Measurements from ENCODE around the gene OSER1.
"Not testable (repeated sequence)": the region's sequence is repeated elsewhere in the genome, so short reads cannot be mapped to it uniquely, and the experiment has no call there.

OSER1 gene

DNA sequence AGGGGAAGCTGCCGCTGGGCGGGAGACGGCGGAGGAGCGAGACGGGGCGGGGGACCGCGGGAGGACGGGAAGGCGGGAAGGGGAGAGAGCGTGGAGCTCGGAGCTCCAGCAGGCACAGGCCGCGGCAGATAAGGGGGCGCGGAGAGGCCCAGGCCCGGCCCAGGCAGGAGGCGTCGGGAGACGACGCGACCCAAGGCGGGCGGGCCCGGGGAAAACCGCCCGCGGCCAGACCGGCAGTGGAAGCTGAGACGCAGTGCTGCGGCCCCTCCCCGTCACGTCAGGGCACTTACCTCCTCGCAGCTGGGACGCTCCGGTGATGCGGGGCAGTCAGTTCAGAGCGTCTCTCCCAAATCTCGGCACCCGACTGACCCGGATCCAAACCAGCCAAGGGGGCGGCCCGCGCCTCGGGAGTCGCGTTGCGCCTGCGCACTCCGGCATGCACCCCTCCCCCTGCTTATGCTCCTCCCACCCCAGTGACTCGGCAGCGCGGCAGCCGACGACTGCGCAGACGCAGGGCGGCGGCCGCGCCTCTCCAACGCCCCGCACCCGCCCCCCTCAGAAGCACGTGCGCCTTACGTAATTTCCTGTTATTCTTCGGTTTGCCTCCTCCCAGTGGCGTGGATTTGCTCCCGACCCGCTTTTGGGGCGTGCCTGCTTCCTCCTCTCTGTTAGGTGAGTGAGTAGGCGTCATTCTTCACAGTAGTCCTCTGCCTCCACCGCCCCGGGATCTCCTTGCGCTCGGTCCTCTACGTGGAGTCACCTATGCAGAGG, at the start of gene OSER1:
Gene OSER1 (minus strand): TSS at position 366 of the 771 bp plus-strand sequence. CDS start 3,814 bp downstream, outside the sequence.
- peak; percentile 80 to 98 (median 95) for DNase-seq

- DNase-seq, result no peak
Measured at GRCh38 chr20:44258226-44258890, 47.8 kb upstream of the OSER1 start.

DNA sequence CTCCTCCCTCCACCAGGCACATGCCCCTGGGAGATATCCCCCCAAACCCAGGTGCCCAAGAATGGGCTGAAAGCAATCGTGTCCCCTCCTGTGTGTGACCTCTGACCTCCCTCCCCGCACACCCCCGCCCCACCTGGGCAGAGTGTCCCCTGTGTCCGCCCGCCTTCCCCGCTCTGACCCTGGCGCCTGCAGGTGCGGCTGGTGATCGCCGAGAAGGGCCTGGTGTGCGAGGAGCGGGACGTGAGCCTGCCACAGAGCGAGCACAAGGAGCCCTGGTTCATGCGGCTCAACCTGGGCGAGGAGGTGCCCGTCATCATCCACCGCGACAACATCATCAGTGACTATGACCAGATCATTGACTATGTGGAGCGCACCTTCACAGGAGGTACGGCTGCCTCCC, 46.4 kb upstream of the OSER1 start:
- no peak for DNase-seq

DNA sequence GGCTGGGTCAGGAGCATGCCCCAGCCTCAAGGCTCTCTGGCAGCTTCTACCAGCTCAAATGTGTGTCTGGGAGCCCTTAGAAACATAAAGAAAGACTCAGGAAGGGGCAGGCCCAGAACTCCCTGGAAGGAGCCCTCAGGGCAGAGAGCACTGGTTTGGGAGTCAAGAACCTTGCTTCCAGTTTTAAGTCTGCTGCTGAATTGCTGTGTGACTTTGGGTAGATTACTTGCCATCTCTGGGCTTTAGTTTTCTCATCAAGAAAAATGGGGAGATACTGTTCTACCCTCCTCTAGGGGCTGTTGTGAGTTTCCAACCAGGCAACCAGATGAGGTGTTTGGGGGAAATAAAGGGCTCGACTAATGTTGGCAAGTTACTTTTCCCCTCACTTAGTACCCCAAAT, 45.4 kb upstream of the OSER1 start:
- no peak for DNase-seq

GRCh38 chr20:44254073-44254472, 43.5 kb upstream of the OSER1 start:
- no peak for DNase-seq

- DNase-seq, result no peak
Measured at GRCh38 chr20:44253528-44253927, 43.0 kb upstream of the OSER1 start.

GRCh38 chr20:44251284-44251683, 40.7 kb upstream of the OSER1 start:
- DNase-seq, result no peak

GRCh38 chr20:44248410-44248759, 37.8 kb upstream of the OSER1 start:
- DNase-seq, result no peak

DNA sequence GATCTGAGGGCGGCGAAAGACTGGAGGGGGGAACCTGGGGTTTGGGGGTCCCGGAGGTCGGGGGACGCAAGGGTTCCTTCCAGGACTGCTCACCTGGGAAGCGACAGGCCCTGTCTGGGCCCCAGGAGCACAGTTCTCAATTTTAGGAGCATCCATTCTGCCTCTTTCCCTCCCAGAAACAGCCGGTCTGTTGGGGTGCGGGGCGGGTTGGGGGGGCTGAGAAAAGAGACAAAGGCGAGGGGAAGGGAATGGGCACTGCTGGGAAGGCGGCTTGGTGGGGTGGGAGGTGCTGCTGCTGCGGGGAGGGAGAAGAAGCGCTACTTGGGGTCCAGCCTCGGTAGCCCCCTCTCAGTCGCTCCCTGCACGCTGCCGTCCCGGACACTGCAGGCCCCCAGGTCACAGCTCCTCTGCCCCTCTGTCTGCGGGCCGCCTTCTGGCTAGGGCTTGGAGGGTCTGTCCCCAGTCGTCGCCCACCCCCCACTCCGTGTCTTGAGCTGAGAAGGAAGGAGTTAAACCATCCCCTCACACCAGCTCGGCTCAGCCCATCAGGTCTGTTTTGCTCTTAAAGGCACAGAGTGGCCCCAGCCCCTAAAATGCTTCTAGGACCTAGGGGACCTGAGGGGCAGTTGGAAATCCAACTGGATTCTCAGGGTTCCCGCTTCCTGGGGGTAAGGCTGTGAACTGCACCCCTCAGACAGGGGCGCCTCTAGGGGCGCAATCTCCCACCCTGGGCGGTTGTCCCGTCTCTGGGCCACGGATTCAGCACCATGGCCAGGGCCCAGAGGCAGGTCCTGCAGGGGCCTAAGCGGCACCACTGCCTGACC, 37.2 kb upstream of the OSER1 start:
- DNase-seq, result peak in 24 of 51 donors; percentile 1 to 35 (median 13)

- DNase-seq, result peak in 43 of 51 donors; percentile 2 to 63 (median 30)
Measured at GRCh38 chr20:44247131-44247571, 36.6 kb upstream of the OSER1 start, which contains the start of gene GDAP1L1. Gene GDAP1L1 (plus strand): TSS chr20:44247308. CDS start chr20:44247335, 27 bp downstream.

DNA sequence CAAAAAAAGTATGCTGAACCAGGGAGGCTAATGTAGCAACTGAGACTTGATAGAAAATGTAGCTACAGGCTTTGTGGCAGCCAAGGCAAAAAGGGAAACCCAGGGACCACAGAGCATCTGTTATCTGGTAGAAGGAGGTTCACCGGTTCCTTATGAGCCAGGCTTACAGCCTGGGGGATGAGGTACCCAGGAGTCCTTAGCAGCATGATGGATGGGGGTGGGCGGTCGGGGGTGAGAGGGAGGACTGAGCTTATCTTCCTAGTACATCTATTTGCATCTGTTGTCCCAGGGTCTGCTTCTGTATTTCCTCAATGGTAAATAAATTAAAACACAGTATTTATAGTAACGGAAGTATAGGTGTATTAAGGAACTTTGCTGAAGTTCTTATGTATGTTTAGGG, 35.4 kb upstream of the OSER1 start:
- no peak for DNase-seq

- no peak for DNase-seq
Measured at GRCh38 chr20:44241796-44242195, 31.2 kb upstream of the OSER1 start.

DNA sequence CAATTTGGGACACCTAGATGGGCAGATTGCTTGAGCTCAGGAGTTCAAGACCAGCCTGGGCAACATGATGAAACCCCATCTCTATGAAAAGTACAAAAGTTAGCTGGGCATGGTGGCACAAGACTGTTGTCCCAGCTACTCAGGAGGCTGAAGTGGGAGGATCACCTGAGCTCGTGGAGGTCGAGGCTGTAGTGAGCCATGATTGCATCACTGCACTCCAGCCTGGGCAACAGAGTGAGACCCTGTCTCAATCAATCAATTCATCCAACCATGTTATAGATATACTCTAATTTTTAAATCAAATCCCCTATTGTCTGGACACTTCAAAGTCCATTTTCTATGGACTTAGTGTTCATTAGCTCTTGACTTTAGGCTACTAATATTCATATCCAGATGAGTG, 26.3 kb upstream of the OSER1 start:
- DNase-seq, result not testable (repeated sequence)

DNA sequence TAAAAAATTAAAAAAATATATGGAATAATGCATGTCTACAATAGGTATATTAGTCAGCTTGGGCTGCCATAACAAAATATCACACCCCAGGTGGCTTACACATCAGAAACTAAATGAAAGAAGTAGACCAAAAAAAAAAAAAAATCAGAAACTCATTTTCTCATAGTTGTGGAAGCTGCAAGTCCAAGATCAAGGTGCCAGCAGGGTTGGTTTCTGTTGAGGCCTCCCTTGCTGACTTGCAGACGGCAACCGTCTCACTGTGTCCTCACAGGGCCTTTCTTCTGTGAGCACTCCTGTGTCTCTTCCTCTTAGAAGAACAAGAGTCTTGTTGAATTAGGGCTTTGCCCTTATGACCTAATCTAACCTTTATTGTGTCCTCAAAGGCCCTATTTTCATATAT, 25.1 kb upstream of the OSER1 start:
- DNase-seq, result no peak

DNA sequence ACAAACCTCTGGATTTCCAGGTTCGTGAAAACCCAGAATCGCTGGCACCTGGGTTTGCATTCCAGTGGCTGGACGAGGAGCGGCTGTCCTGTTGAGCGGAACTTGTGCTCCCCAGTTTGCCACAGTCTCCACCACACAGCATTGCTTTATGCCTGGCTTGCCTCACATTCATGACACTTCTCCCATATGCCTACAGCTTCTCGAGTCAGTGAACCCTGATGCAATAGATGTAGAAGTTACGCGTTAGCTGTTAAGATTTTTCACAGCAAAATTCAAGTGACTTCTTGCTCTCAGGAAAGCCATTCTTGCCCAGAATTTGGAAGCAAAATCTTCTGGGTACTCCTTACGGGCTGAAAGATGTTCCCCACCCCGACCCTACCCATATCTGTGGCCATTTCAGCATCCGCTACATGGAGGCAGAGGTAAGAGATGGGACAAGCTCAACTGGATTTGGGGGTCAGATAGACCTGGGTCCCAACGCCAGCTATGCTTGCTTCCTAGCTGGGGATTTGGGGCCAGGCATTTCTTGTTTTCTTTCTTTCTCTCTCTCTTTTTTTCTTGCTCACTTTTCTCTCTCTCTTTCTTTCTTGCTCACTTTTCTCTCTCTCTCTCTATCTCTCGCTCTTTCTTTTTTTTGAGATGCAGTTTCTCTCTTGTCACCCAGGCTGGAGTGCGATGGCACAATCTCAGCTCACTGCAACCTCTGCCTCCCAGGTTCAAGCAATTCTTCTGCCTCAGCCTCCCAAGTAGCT, 24.2 kb upstream of the OSER1 start:
- no peak for DNase-seq

DNA sequence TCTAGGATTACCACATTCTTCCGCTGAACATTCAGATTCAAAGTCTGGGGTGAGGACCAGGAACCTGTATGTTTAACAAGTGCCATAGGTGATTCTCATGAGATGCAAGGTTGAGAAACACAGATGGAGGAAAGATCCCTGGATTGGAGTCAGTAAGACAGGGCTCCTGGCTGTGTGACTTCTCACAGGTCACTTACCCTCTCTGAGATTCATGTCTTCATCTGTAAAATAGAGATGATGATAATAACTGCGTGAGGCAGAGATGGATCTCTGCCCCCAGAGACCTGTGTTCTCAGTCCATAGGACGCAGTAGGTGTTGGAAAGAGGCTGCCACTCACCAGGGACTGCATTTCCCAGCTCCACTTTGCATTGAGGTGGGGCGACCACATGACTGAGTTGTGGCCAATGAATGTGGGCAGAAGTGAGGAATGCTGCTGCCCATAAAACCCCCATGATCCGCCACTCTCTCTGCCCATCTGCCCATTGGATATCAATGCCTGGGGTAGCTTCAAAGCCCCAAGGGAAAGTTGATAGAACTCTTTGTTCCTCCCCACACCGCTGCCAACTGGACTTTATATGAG, 23.0 kb upstream of the OSER1 start:
- DNase-seq, result no peak

GRCh38 chr20:44232469-44232856, 21.9 kb upstream of the OSER1 start:
- not testable (repeated sequence) for DNase-seq

DNA sequence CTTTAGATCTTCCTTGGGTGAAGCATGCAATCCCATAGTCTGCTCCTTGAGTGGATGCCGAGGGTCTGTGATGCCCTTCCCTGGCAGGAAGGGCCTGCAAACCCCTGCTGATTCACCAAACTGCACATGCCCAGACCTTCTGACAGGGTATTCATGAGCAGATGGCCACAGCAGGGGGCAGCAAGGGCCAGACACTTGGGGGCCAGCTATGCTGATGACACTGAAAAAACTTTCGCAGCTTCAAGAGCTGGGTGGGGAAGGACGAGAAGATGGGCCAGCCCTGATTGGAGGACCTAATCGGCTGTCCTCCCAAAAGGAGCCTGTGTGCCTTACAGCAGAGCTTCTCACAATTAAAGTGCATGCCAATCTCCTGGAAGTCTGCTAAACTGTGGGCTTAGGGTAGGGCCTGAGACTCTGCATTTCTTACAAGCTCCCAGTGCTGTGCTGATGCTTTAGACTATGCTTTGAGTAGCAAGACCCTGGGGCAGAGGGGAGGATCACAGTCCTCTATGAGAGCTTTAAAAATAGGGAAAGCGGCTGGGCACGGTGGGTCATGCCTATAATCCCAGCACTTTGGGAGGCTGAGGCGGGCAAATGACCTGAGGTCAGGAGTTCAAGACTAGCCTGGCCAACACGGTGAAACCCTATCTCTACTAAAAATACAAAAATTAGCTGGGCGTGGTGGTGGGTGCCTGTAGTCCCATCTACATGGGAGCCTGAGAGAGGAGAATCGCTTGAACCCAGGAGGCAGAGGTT, 21.3 kb upstream of the OSER1 start:
- DNase-seq, result no peak

GRCh38 chr20:44231193-44231592, 20.6 kb upstream of the OSER1 start:
- no peak for DNase-seq
